ENCODE data around the gene ADCY4.

- no peak for TF ChIP-seq CTCF (conservative IDR thresholded peaks at IDR 0.05; ENCODE audit: low read depth, low read length)
- no peak for TF ChIP-seq EZH2 (IDR thresholded peaks at IDR 0.05; ENCODE audit: low read length, unreplicated experiment)
These were observed 63.0 kb downstream of the ADCY4 start for GRCh38 chr14:24271834-24272263.
